Measurements from ENCODE around the gene CRYGB.
"Not testable (repeated sequence)": the region's sequence is repeated elsewhere in the genome, so short reads cannot be mapped to it uniquely, and the experiment has no call there.

CRYGB gene

DNA sequence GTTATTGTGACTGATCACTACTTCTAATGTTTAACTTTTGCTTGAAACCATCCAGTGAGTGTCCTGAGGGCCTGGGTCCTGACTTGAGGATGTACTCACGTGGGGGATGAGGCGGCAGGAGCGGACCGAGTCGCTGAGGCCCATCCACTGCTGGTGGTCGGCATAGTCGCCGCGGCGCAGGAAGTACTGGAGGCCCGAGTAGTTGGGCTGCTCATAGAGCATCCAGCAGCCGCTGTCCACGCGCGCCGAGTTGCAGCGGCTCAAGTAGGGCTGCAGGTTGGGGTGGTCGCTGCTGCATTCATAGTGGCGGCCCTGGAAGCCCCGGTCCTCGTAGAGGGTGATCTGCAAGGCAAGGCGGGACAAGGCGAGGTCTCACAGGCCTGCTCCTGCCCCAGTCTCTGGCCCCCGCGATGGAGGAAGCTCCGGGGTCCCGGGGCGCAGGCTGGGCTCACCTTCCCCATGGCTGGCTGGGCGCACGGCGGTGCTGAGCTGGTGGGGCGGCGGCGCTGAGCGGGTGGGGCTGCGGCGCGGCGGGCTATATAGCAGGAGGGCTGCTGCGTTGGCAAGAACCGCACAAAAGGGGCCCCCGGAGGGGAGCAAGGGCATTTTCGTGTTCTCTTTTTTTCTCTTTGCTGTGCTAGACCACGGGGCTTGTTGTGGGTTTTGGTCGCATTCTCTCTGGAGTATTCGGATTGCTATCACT, 21.8 kb downstream of the CRYGB start, which contains the start of gene CRYGD:
Gene CRYGD (minus strand): TSS at position 512 of the 703 bp plus-strand sequence. CDS start 51 bp downstream, at position 461.
- not testable (repeated sequence) for H3K4me3 ChIP-seq (ENCODE audit: low read depth, low read length); DNase-seq (ENCODE audit: low read depth)

DNA sequence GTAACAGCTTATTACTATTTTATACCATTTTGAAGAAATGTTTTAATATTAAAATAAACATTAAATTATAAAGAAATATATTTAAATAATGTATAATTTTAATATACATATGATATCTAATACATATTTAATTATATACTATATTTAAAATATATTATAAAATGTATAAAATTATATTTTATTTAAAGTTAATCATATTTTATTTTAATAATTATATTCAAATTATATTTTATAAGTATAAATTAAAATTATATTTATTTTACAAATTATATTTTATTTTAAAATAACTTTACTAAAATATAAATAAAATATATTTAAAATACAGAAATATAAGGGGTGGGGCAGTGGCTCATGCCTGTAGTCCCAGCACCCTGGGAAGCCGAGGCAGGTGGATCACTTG, 23.7 kb downstream of the CRYGB start:
- no peak overlapping the region for H3K4me3 ChIP-seq (ENCODE audit: low read depth, low read length)
- DNase-seq (ENCODE audit: low read depth): no peak

DNA sequence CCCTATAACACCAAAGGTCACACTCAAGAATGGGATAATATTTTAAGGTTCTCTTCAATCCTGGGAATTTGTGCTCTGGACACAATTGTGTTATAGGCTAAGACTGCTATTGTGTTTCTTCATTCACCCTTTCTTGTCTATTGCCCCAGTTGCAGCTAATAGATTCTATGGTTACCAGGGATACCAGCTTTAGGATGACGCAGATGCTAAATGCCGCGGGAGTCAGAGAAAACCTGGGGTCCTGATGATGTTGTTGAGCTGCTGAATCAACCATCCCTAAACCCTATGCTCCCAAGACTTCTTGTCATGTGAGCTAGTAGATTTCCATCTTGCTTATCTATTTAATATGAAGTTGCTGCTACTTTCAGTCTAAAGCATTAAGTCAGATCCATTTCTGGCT, 27.0 kb downstream of the CRYGB start:
- no peak for DNase-seq (ENCODE audit: low read depth)
- H3K4me3 ChIP-seq (ENCODE audit: low read depth, low read length): no peak overlapping the region

DNA sequence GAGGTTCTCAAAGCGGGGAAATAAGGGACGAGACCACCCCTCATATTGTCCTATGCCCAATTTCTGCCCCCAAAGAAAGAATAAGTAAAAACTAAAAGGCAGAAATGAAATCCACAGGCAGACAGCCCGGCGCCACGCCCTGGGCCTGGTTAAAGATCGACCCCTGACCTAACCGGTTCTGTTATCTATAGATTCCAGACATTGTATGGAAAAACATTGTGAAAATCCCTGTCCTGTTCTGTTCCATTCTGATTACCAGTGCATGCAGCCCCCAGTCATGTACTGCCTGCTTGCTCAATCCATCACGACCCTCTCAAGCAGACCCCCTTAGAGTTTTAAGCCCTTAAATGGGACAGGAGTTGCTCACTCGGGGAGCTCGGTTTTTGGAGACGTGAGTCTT, 28.6 kb downstream of the CRYGB start:
- H3K4me3 ChIP-seq (ENCODE audit: low read depth, low read length); DNase-seq (ENCODE audit: low read depth): not testable (repeated sequence)

DNA sequence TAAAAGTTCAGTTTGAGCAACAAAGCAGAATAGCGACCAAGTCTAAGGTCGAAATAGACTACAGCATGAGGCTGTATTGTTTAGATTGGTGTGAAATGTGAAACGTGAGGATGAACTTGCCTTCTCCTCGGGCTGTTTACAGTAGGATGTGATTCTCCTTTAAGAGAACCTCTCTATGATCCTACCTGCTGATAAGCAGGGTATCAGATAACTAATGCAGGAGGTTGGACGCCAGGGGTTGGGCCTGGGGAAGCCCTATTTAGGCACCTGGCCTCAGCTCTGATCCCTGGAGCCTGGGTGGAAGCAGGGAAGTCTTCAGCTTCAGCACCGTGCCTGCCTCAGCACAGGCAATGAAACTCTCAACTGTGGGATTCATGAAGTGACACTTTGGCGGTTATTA, 33.0 kb downstream of the CRYGB start:
- no peak overlapping the region for H3K4me3 ChIP-seq (ENCODE audit: low read depth, low read length)
- no peak for DNase-seq (ENCODE audit: low read depth)

DNA sequence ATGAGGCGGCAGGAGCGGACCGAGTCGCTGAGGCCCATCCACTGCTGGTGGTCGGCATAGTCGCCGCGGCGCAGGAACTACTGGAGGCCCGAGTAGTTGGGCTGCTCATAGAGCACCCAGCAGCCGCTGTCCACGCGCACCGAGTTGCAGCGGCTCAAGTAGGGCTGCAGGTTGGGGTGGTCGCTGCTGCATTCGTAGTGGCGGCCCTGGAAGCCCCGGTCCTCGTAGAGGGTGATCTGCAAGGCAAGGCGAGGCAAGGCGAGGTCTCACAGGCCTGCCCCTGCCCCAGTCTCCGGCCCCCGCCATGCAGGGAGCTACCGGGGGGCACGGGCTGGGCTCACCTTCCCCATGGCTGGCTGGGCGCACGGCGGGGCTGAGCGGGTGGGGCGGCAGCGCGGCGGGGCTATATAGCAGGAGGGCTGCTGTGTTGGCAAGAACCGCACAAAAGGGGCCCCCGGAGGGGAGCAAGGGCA, 33.6 kb downstream of the CRYGB start:
- H3K4me3 ChIP-seq (ENCODE audit: low read depth, low read length); DNase-seq (ENCODE audit: low read depth): not testable (repeated sequence)

DNA sequence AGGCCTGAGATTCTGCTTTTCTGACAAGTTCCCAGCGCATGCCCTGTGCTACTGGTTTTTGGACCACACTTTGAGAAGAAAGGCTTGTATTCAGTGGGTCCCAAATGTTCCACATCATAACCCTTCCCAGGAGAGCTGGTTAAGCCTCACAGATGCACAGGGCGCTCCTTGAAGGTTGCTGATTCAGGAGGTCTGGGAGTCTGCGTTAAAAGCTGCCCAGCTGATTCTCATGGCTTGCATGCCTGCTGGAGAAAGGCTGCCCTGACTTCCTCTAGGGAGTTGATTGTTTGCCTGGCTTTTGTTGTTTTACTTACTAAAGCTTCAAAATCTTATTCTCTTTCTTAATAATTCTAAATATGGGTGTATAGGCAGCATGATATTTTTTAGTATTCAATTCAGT, 42.3 kb downstream of the CRYGB start:
- H3K4me3 ChIP-seq (ENCODE audit: low read depth, low read length): no peak overlapping the region
- no peak for DNase-seq (ENCODE audit: low read depth)

DNA sequence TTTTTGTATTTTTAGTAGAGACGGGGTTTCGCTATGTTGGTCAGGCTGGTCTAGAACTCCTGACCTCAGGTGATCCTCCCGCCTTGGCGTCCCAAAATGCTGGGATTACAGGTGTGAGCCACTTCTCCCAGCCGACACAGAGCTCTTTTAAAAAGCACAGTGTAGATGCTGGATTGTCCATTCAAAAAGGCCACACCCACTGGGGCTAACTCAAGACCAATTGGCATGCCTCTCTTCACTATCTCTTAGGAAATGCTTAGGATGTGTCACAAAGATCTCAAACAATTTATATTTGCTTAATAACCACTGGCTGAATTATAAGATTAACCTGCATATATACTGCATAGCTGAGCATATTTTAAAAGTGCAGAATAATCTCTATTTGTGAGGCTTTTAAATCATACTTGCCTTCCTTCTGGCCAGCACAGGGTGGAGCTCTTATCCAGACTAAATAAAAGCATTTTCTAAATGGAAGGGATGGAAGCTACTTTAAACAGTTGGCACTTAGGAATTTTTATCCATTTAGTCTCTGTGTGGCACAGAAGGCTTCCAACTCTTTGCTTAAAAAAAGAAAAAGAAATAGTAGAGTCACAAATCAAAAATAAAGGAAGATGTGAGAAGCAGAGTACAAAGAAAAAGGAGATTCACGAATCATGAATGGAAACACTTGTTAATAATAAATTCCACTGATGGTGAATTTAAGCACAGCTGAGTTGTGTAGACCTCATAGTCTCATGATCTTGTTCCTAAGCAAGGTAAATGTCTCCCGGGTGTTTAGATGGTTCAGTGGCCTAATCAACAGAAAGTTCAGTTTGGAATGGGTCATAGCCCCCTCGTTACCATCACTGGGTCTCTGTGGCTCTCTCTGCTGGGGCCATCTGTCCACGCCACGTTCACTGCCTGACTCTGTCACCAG, 44.0 kb downstream of the CRYGB start:
- no peak for DNase-seq (ENCODE audit: low read depth)
- no peak overlapping the region for H3K4me3 ChIP-seq (ENCODE audit: low read depth, low read length)

DNA sequence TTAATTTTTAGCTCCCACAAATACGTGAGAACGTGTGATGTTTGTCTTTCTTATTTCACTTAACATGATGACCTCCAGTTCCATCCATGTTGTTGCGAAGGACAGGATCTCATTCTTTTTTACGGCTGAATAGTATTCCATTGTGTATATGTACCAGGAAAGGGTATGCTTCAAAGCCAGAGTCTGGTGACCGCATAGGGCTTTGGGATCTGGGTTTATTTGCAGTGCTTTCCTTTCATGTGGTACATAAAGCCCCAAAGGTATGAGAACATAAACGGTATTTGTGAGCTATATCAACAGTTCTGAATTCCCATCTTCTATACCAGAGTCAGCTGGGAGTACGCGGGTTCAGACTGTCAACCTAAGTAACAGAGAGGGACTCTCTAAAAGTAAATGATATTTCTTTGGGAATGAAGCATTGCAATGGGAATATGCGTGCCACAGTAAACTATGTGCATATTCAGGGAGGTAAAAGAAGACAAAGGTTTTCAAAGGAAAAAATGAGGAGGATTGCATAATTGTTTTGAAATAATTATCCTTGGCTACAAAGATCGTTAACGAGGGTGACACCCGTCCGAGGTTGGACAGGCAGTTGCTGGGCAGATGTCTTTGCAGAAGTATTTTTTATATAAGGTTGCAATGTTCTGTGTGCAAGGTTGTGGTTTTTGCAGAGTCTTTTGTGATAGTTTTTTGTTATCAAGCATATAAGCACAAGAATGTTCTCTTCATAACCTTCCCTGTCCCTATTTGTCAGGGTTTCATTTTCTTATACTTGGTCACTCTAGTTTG, 46.1 kb downstream of the CRYGB start:
- DNase-seq (ENCODE audit: low read depth): no peak
- H3K4me3 ChIP-seq (ENCODE audit: low read depth, low read length): no peak overlapping the region

DNA sequence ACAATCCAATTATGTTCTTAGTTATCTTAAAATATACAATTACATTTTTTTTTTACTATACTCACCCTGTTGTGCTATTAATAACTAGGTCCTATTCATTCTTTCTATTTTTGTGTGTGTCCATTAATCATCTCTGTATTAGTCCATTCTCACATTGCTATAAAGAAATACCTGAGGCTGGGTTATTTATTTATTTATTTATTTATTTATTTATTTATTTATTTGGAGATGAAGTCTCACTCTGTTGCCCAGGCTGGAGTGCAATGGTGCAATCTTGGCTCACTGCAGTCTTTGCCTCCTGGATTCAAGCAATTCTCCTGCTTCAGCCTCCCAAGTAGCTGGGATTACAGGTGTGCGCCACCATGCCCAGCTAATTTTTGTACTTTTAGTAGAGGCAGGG, 47.3 kb downstream of the CRYGB start:
- not testable (repeated sequence) for DNase-seq (ENCODE audit: low read depth); H3K4me3 ChIP-seq (ENCODE audit: low read depth, low read length)

DNA sequence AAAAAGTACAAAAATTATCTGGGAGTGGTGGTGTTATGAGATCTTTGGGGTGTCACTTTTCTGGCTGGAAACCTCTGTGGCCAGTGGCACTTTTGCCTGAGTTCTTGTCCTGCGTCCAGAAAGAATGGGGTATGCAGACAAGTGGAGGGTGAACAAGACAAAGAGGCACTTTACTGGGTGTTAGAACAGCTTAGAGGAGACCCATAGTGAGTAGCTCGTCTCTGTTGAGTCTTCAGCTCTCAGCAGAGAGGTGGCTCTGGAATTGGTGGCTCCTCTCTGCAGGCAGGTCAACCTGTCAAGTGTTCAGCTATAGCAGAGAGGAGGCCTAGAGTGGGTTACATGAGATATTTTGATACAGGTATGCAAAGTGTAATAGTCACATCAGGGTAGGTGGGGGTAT, 47.7 kb downstream of the CRYGB start:
- H3K4me3 ChIP-seq (ENCODE audit: low read depth, low read length): no peak overlapping the region
- no peak for DNase-seq (ENCODE audit: low read depth)

DNA sequence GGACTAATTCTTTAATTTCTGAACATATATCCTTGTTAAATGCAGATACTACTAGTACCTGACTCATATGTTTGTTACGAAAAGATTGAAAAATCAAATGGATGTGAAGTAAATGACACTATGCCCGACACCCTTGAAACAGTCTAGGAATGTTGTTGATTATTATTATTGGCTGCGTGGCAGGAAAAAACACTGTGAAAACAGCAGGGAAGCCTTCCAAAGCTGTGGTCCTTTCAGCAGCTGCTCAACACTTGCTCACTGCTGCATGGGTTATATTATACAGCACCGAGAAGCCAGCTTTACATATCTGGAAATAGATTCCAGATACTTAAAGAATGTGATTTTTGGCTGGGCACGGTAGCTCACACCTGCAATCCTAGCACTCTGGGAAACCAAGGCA, 48.2 kb downstream of the CRYGB start:
- no peak overlapping the region for H3K4me3 ChIP-seq (ENCODE audit: low read depth, low read length)
- no peak for DNase-seq (ENCODE audit: low read depth)

DNA sequence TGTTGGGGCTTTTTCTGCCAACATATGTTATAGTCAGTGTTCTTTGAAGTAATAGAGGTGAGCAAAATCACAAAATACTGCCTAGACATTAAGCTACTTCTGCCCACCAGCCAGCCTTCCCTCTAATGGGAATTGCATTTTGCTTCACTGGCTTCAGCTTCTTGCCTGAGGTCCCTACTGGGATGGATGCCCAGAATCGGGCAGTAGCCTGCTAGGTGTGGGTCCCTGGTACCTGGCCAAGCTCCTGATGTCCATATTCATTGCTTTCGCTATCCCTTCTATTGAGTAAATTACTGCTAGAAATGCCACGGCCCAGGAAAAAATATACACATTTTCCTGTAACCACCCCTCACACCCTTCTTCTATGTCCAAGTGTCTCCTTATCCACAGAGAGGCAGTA, 48.6 kb downstream of the CRYGB start:
- no peak for DNase-seq (ENCODE audit: low read depth)

DNA sequence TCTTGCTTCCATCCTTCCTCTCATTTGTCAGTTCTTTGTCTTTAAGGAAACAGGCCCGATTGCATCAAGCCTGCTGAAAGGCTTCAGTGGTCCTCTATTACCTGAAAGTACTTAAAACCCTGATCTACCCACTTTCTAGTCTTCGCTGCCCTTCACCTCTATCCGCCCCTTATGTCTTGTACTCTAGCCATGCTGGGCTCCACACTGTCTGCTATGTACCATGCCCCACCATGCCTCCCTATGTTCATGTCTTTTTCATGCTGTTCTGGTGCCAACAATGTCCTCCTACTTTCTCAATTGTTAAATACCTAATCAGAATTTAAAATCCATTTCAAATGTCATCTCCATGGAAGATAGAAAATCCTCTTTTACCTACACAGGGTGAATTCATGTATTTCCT, 49.9 kb downstream of the CRYGB start:
- DNase-seq (ENCODE audit: low read depth): no peak
- no peak overlapping the region for H3K4me3 ChIP-seq (ENCODE audit: low read depth, low read length)

More for the DNA sequence above, 48.6 kb downstream of the CRYGB start:
- no peak overlapping the region for H3K4me3 ChIP-seq (ENCODE audit: low read depth, low read length)

DNA sequence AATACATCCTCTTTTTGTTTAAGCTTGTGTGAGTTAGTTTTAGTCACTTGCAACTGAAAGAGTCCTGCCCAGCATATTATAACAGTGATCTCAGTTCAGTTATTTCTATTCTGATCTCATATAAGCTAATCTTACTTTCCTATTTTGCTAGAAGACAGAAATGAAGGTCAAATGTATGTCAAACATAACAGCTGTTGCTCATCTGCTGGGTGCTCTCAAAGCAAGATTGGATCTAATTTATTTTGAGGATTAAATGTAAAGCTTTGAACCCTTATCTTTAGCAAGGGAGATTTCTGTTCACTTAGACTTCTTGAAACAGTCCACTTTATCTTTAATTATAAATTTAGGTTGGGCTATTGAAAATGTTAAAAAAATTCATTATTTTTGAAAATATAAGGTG, 52.8 kb downstream of the CRYGB start:
- no peak for DNase-seq (ENCODE audit: low read depth)
- H3K4me3 ChIP-seq (ENCODE audit: low read depth, low read length): no peak overlapping the region

Data from skeletal muscle cell (primary cell).